ENCODE measurements around the gene FIGN.

Gene FIGN

DNA sequence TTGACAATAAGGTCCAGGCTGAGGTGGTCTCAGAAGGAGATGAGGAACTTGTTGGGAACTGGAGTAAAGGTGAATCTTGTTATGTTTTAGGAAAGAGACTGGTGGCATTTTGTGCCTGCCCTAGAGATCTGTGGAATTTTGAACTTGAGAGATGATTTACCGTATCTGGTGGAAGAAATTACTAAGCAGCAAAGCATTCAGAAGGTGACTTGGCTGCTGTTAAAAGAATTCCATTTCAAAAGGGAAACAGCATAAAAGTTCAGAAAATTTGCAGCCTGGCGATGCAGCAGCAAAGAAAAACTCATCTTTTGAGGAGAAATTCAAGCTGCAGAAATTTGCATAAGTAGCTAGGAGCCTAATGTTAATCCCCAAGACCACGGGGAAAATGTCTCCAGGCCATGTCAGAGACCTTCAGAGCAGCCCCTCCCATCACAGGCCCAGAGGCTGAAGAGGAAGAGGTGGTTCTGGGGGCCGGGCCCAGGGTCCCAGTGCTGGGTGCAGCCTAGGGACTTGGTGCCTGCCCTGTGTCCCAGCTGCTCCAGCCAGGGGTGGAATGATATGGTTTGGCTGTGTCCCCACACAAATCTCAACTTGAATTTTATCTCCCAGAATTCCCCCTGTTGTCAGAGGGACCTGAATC, 73.5 kb downstream of the FIGN start:
- DNase-seq (ENCODE audit: low spot score): no peak

DNA sequence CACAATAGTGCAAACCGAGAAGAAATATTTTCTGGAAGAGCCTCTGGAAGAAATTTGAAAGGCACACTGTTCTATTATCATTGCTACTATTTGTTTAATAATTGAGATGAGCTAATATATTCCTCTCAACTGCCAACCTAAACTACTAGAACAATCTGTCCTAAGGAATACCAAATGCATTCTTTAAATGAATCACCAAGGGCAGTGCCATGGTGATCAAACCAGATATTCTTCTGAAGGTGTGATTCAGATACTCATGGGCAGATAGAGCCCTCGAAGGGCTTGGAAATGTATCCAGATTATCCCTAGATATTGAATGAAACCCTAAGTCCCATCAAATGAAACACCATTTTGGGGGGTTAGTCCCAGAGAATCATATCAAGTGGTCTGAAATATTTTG, 76.6 kb downstream of the FIGN start:
- DNase-seq (ENCODE audit: low spot score): no peak

DNA sequence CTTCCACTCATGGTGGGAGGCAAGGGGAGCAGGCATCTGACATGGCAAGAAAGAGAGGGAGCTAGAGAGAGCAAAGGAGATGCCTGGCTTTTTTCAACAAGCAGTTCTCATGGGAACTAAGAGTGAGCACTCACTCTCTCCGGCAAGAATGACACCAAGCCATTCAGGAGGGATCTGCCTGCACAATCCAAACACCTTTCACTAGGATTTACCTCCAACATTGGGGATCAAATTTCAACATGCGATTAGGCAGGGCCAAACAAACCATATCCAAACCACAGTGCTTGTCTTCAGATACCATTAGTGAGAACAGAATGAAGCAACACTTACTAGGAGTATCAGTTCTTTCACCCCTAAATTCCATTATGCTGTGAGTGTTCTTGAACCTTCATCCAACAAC, 77.3 kb downstream of the FIGN start:
- DNase-seq (ENCODE audit: low spot score): no peak

DNA sequence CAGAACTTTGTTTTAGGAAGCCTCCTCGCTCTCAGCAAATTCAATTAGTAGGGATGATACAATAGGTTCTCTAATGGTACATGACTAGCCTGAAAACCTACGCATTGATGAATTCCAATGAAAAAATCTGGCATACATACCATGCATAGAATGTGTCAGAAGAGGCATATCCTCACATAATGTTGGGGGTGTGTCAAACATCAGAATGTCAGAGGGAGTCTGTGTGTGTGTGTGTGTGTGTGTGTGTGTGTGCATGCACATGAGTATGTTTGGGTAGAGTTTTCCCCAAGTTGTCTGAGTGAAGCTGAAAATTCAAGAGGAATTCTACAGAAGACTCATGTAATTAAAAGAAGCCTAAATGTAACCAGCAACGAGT, 78.5 kb downstream of the FIGN start:
- no peak for DNase-seq (ENCODE audit: low spot score)

DNA sequence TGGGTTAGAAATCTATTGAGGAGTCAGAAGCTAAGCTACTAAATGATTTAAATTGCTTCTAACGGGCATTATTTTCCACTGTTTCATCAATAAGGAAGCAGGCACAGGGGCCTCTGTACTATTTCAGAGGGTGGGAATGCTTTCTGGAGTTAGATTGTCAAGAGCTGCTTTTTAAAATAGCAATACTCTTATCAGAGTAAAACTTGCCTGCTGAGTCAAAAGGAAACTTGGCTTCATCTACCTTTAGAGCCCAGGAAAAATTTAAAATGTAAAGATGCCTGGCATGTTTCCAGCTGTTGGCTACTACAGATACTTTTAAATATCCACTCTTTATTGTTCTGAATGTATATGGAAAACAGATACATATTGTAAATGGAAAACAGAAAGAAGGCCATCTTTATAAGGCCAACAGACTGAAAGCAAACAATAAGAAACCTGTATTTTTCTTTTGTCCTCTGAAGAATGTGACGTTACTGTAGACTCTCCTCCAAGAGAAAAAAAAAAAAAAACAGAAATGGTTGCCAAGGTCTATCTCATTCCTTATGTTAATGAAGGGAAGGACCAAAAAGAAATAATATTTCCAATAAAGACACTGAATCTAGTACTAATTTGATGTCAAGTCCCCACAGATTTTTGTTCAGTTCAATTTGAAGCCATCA, 79.1 kb downstream of the FIGN start:
- DNase-seq (ENCODE audit: low spot score): no peak

DNA sequence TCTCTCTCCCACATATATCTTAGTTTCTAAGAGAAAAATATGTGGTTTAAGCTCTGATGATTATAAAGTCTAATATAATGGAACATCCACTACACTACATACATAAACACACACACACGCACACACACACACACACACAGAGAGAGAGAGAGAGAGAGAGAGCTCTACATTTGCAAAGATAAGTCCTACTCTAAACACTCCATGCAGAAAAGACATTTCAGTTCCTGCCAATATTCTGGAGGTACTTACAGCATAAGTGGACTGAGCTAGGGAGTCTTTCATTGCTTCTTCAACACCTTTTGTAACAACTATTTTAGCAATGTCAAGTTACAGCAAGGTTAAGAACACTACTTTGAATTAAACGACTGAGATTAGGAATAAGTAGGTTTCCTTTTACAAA, 80.1 kb downstream of the FIGN start:
- no peak for DNase-seq (ENCODE audit: low spot score)

DNA sequence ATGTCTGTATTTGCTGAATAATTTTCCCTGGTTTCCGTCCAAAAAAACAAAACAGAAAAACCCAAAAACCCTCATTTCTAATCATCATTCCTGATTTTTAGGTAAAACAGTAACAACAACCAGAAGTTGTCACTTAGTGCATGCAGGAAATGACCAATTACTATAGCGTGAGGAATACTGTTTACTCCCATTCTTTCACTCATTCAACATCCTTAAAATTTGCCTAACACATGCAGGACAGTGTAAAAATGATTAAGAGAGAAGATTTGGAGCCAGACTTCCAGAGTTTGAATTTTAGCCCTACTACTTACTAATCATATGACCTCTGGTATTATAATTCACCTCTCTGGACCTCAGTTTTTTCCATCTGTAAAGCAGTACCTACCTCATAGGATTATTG, 83.1 kb downstream of the FIGN start:
- DNase-seq (ENCODE audit: low spot score): peak; percentile 18

- DNase-seq (ENCODE audit: low spot score): peak; percentile 20
Measured at GRCh38 chr2:163649080-163649479, 86.7 kb downstream of the FIGN start.

DNA sequence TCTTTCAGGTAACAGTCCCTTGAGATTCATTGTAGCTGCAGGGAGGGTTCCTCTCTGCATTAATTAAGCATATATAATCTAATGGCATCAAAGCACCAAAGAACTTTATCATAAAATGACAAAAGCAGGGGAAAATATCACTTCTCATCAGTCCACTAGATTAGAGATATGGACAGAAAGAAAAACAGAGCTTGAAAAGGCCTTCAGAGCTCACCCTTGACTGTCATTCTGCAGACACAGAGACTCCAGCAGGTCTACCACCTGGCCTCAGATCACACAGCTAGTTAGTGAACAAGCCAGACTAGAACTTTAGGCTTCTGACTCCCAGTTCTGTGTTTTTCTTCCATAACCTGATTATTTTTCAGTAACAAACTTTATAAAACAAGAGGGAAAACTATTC, 88.5 kb downstream of the FIGN start:
- no peak for DNase-seq (ENCODE audit: low spot score)

- DNase-seq (ENCODE audit: low spot score): no peak
Measured at GRCh38 chr2:163646687-163647086, 89.1 kb downstream of the FIGN start.

DNA sequence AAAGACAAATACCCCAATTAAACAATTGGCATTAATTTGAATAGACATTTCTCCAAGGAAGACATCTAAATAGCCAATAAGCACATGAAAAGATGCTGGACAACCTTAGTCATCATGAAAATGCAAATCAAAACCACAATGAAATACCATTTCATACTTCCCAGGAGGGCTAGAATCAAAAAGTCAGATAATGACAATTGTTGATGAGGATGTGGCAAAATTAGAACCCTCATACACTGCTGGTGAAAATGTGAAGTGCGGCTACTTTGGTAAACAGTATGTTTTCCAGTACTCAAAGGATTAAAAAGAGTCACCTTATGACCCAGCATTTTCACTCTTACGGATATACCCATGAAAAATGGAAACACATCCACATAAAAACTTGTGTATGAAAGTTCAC, 91.6 kb downstream of the FIGN start:
- no peak for DNase-seq (ENCODE audit: low spot score)

DNA sequence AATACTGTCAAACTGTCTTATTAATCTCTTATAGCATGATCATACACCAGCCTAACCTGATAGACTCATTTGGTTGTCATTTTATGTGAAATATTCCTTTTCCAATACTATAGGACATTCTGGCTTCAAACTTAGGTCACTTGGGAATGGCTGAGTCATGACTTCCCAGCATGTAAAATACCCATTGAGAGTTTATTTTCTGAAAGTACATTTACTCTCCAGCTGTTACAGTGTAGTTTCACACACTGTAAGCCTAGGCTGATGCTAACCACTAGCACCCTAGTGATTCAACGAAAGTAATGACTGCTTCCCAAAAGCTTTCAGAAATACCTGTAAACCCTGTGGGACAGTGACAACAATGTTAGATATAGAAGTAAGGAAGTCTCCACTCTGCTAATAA, 93.8 kb downstream of the FIGN start:
- no peak for DNase-seq (ENCODE audit: low spot score)

GRCh38 chr2:163640542-163641193, 95.1 kb downstream of the FIGN start:
- DNase-seq (ENCODE audit: low spot score): no peak

DNA sequence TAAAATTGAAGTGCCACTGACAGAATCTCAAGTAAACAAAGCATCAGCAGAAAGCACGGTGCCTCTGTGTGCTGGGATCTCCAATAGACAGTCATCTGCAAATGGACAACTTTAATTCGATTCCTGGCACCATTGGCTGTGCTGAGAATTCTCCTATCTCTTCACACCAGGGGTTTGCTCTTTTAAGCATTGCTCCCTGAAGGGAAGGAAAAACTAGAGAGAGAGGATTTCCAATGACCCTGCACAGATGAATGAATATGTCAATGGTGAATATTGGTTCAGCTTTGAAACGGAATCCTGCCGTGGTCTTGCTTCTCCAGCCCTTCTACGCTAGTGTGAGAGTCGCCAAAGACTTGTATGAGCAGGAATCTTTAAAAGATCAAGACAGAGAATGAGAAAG, 97.9 kb downstream of the FIGN start:
- DNase-seq (ENCODE audit: low spot score): no peak

DNA sequence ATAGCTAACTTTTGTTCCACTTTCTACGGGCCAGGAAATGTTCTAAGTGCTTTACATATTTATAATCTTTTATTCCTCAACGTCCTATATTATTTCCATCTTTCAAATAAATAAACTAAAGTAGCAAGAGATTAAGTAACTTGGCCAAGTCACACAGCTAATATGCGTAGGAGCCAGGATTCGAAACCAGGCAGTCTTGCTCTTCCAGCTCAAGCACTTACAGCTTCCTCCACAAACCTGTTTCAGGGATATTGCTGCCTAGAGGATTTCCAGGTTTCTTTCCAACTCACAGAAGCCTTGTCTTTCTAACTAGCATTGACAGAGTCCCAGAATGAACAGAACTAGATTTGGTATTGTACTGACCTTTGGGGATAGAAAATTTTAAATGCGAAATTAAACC, 102.5 kb downstream of the FIGN start:
- DNase-seq (ENCODE audit: low spot score): no peak

DNA sequence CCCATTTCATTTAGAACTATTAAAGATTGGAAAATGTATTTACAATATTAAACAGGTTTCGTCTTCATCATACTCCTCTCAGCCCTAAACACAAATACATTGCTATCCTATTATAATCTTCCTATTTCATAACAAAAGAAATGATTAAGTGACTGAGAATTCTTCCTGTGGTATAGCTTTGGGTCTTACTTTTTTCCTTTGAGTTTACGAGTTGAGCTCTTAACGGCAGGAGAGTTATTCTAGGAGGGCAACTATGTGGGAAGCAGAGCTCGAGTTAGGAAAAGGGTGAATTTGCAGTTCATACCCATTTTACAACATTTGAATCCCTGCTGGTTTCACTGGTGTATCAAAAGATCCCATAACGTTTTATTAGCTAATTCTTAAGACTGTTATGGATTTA, 105.0 kb downstream of the FIGN start:
- no peak for DNase-seq (ENCODE audit: low spot score)

- DNase-seq (ENCODE audit: low spot score): no peak
Measured at GRCh38 chr2:163626639-163627109, 109.1 kb downstream of the FIGN start.

DNA sequence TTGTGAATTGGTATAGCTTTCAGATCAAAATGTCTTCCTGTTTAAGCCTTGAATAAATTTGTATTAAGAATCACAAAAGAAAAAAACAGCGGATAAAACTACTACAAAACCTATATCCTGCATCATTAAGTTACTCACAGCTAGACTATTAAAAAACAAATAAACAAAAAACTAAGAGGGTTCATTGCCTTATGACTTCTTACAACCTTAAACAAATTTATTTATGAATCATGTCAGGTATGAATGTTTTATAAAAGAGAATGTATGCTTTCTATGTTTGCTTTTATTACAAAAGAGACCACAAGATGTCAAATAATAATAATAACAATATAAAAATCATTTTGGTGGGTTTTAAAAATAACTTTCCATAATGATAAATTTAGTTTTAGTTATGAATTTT, 109.6 kb downstream of the FIGN start:
- DNase-seq (ENCODE audit: low spot score): no peak

DNA sequence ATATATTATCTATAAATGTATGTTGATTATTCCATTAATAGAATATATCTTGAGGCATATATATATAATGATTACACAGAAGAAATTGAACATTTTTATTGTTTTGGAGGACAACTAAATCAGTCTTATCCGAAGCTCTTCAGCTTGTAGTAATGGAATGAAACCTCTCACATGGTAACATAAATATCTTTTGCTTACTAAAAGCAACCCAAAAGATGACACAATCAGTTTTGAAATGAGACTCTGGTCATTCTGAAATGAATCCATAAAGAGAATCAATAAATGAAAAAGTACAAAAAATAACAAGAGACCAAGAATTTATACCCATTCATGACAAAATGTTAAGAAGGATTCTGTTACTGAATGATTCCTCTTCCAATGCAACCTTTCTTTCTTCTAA, 110.2 kb downstream of the FIGN start:
- DNase-seq (ENCODE audit: low spot score): no peak

- no peak for DNase-seq (ENCODE audit: low spot score)
Measured at GRCh38 chr2:163621445-163622004, 114.3 kb downstream of the FIGN start.

GRCh38 chr2:163617517-163617916, 118.3 kb downstream of the FIGN start:
- DNase-seq (ENCODE audit: low spot score): no peak

- DNase-seq (ENCODE audit: low spot score): no peak
Measured at GRCh38 chr2:163613266-163613731, 122.5 kb downstream of the FIGN start.

- no peak for DNase-seq (ENCODE audit: low spot score)
Measured at GRCh38 chr2:163612332-163612731, 123.5 kb downstream of the FIGN start.
